ENCODE results near the gene CHCHD10.

CHCHD10 gene

DNA sequence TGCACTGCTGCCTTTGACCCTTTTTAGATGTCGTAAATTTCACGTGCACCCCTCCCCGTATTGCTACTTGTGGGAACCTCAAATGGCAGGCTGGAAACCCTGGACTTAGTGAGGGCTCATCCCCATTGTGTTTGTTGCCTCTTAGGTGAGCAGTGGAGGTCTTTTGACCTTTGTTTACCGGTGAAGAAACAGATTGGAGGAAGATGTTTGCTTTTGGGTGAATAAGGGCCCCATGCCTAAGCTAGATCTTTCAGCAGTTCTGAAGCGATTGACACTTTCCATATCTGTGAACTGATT lies 19.8 kb upstream of the CHCHD10 start:
- DNase-seq (ENCODE audit: low read depth): no peak

DNA sequence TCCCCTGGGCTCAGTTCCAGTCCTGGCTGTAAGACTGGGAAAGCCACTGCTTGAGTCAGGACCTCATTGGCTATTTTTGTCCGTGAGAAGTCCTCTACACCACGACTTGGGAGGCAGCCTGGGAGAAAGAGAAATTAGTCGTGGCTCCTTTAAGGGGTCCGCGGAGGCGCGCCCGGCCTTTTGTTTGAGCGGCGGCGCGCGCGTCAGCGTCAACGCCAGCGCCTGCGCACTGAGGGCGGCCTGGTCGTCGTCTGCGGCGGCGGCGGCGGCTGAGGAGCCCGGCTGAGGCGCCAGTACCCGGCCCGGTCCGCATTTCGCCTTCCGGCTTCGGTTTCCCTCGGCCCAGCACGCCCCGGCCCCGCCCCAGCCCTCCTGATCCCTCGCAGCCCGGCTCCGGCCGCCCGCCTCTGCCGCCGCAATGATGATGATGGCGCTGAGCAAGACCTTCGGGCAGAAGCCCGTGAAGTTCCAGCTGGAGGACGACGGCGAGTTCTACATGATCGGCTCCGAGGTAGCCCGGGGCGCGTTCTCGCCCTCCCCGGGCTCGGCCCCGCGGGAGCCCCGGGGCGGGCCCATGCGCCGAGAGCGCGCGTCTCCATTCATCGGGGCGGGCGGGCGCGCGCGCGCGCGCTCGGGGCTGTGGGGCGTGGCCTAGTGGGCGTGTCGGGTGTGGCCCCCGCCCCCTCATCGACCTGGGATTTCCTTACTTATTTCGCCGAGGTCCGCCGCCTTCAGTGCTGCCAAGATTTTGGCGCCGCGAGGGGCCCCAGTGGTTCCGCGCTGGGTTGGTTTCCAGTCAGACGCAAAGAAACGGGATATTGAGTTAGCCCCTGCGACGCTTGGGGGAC lies 19.2 kb upstream of the CHCHD10 start, which contains the start of gene SMARCB1:
Gene SMARCB1, plus strand, starts transcription at position 215 of the 848 bp plus-strand sequence. Its CDS starts 204 bp downstream, at position 419.
- peak; percentile 81 for DNase-seq (ENCODE audit: low read depth)

DNA sequence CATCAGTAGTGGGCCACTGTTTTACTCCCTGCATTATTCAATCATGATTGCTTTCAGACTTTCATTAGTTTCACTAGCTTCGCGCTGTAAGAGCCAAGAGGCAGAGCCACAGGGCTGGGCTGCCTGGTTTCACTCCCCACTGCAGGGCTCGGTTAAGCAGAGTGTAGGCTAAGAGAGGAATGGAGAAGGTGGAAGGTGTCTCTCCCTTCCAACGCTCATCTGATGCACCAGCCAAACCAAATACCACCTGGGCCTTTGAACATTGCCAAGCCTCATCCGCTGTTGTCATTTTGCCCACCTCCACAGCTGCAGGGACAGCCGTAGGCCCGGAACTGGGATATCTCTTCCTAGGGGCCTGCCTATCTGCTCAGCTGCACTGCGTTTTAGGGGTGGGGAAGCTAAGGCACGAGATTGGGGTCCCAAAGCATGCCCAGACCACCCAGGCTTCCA lies 18.5 kb upstream of the CHCHD10 start:
- DNase-seq (ENCODE audit: low read depth): no peak

DNA sequence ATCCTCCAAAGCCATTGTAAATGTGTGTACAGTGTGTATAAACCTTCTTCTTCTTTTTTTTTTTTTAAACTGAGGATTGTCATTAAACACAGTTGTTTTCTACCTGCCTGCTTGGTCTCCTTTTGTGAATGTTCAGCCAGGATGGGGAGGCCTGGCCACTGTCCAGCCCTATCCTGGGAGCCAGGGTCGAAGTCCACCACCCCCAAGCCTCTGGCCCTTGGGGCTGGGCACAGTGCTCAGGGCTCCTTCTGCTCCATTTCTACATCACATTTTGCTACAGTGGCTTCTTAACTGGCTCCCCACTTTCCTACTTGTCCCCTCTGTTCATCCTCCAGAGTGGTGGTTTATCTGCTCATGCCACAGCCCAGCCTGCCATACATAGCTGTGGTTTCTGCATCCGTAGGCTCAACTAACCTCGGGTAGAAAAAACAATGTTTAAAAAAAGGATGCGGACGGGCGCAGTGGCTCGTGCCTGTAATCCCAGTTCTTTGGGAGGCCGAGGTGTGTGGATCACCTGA lies 16.5 kb upstream of the CHCHD10 start:
- no peak for DNase-seq (ENCODE audit: low read depth)

DNA sequence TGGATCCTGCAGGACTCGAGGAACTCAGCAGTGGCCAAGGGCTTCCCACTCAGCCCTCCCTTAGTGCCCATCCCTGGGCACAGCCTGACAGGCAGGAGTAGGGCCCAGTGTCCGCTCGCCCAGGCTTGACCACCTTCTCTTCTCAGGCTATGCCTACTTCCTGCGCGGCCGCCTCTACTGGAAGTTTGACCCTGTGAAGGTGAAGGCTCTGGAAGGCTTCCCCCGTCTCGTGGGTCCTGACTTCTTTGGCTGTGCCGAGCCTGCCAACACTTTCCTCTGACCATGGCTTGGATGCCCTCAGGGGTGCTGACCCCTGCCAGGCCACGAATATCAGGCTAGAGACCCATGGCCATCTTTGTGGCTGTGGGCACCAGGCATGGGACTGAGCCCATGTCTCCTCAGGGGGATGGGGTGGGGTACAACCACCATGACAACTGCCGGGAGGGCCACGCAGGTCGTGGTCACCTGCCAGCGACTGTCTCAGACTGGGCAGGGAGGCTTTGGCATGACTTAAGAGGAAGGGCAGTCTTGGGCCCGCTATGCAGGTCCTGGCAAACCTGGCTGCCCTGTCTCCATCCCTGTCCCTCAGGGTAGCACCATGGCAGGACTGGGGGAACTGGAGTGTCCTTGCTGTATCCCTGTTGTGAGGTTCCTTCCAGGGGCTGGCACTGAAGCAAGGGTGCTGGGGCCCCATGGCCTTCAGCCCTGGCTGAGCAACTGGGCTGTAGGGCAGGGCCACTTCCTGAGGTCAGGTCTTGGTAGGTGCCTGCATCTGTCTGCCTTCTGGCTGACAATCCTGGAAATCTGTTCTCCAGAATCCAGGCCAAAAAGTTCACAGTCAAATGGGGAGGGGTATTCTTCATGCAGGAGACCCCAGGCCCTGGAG lies 15.7 kb upstream of the CHCHD10 start:
- DNase-seq (ENCODE audit: low read depth): no peak

DNA sequence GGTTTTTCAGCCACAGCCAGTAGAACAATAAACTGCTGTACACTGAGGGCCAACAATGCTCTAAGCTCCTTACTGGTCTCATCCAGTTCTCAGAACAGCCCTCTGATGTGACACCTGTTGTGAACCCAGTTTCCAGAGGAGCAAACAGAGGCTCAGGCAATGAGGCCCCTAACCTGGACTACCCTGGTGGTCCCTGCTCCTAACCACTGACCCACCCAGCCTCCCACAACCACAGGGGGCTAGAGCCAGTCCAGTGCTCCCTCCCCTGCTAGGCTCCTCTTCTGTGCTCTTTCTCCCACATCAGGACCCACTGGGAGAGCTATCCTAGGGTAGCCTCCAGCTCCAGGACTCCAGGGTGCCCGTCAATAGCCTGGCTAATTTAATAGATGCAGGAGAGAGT lies 14.9 kb upstream of the CHCHD10 start:
- DNase-seq (ENCODE audit: low read depth): no peak

DNA sequence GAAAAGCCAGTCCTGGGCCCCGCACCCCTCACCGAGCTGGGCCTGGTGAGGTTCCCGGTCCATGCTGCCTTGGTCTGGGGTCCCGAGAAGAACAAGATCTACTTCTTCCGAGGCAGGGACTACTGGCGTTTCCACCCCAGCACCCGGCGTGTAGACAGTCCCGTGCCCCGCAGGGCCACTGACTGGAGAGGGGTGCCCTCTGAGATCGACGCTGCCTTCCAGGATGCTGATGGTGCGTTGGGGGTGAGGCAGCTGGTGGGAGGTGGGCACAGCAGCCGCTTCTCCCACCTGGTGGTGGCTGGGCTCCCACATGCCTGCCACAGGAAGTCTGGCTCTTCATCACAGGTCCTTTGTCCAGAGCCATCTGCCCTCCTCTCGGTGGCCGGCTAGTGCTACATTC lies 14.5 kb upstream of the CHCHD10 start:
- no peak for DNase-seq (ENCODE audit: low read depth)

DNA sequence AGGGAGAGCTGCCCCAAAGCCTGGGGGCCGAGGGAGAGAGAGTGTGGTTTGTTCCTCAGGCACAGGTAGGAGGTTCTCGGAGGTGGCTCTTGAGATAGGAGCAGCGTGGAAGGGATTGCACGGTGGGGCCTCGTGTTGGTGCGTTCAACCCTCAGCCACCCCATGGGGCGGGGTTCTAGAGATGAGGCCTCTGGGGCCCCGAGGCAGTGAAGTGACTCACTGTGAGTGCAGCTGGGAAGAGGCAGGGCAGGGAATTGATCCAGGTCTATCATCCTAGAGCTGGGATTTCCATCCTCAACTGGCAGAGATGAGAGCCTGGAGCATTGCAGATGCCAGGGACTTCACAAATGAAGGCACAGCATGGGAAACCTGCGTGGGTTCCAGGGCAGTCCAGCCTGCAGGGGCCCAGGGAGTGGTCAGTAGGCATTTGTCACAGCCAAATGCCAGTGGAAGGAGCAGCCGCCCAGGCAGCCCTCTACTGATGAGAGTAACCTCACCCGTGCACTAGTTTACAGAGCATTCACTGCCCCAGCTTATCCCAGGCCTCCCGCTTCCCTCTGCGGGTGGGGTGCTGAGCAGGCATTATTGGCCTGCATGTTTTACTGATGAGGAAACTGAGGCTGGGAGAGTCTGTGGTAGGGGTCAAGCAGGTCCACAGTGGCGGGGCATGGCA lies 13.9 kb upstream of the CHCHD10 start:
- DNase-seq (ENCODE audit: low read depth): no peak

DNA sequence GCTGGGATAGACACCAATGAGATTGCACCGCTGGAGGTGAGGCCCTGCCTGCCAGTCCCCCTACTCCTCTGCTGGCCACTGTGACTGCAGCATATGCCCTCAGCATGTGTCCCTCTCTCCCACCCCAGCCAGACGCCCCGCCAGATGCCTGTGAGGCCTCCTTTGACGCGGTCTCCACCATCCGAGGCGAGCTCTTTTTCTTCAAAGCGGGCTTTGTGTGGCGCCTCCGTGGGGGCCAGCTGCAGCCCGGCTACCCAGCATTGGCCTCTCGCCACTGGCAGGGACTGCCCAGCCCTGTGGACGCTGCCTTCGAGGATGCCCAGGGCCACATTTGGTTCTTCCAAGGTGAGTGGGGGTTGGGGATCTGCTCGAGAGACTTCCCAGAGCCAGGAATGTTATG lies 13.3 kb upstream of the CHCHD10 start:
- no peak for DNase-seq (ENCODE audit: low read depth)

DNA sequence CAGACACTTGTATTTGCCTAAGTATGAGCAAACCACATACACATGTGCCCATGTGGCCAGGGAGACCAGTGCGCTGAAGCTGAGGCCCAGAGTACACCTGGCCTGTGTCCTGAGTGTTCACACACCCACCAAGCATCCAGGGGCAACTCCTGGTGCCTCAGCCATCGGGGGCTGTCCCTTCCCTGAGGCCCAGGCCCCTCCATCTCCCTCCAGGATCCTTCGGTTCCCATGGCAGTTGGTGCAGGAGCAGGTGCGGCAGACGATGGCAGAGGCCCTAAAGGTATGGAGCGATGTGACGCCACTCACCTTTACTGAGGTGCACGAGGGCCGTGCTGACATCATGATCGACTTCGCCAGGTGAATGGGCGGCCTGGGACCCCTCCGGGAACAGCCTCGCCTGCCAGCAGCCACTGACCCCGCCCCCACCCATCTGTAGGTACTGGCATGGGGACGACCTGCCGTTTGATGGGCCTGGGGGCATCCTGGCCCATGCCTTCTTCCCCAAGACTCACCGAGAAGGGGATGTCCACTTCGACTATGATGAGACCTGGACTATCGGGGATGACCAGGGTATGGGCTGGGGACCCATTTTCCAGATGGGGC lies 12.5 kb upstream of the CHCHD10 start:
- DNase-seq (ENCODE audit: low read depth): no peak

DNA sequence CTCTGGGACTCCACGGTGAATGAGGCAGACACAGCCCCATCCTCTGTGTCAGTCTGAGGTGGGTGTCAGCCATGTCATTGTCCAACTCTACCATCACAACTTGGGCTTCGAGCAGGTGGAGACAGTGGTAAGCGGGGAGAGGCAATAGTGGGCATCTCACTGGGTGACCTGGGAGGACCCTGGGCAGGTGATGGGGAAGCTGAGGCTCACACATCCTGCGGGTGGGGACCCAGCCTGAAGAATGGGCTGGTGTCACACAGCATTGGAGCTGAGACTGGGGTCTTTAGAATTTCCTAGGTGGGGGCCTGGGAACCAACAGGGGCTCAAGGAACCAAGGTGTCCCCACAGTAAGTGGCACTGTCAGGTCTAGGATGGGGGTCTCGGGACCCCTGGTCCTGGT lies 12.0 kb upstream of the CHCHD10 start:
- no peak for DNase-seq (ENCODE audit: low read depth)

DNA sequence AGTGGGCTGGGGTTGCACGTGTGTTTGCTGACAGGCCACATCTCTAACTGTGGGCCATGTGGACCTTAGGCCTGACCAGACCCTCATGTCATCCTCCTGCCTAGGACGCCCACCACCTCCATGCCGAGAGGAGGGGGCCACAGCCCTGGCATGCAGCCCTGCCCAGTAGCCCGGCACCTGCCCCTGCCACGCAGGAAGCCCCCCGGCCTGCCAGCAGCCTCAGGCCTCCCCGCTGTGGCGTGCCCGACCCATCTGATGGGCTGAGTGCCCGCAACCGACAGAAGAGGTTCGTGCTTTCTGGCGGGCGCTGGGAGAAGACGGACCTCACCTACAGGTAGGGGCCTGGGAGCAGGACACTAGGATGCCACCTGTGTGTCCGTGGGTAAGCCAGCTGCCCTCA lies 11.3 kb upstream of the CHCHD10 start:
- DNase-seq (ENCODE audit: low read depth): no peak

DNA sequence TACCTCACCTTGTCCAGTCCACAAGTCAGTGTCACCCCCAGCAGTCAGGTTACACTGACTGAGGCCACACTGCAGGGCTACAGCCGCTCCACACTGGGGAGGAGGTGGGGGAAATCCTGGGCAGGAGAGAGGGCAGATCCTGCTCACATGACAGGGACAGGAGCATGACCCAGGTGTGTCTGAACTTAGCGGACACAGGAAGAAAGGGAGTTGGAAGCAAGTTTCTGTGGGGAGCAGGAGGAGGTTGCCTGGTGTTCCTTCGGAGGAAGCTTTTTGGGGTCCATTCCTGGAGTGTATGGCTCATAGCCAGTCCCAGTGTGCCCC lies 10.8 kb upstream of the CHCHD10 start:
- no peak for DNase-seq (ENCODE audit: low read depth)

DNA sequence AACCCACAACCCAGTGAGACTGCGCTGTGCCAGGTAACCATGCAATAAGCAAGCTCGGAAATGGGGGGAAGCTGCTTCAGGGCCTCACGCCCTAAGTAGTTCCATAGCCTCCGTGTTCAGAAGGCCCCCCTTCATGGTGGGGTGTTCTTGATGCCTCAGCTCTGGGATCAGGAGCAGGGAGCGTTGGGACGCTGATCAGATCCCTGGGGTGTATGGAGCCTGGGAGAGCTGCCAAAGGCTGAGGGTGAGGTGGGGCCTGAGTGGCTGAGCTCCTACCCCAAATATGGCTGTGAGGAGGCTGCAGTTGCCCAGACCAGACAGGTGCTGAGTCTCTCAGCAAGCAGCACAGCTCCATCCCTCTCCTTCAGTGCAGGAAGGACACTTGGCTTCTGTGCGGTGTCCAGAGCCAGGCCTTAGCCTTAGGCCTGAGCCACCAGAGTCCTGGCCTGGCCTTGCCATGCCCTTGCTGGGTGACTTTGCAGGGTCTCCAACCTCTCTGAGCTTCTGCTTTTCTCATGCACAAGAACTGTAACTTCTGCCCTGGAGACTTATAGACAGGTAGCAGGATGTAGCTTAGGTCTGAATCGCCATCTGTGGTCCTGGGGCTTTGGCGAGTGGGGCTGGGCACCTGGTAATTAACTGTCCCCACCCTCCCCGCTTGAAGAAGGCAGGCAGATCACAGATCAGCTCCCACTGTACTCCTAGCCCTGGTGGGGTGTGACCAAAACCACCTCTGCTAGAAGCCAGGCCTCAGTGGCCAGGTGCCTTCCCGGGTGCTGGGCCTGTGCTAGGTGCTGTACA lies 10.2 kb upstream of the CHCHD10 start:
- no peak for DNase-seq (ENCODE audit: low read depth)

DNA sequence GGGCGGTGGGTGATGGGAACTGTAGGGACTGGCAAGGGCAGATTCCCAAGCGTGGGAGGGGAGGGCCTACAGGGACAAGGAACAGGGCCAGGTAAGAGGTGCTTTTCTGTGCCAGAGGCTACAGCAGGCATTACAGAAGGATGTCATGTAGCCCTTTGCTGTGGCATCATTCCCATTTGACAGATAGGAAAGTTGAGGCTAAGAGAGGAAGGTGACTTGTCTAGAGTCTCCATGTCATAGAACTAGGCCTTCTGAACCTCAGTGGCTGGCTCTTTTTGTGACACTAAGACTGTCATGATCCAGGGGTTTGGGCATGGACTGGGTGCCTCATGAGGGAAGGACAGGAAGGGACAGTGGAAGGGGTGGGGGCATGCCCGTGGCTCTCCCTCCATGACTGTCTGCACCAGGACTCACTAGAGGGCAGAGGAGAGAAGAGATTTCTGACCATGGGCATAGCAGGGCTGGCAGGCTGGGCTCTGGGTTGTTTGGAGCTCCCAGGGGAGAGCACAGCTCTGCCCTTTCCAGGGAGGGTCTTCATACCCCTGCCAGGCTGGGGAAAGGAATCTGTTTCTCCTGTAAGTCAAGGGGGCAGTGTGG lies 8.1 kb upstream of the CHCHD10 start:
- no peak for DNase-seq (ENCODE audit: low read depth)

DNA sequence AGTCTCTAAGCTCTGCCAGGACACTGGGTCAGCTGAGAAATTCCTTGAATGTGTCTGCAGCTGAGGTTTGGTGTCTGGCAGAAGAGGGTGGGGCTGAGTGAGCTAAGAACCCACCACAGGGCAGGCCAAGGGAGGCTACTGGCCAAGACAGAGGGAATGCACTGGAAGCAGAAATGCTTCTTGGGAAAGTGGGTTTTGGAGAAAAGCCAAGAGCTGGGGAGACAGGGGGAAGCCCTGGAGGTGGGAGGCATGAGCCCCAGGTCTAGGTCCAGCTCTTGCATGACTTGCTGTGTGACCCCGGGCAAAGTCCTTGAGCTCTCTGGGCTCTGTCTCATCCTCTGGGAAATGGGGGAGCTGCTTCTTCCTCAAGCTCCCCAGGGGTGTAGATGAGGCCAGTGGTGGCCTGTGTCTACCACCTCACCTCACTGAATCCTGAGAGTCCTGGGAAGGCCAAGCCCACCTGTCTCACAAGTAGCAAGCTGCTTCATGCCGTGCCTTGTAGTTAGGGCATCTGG lies 7.2 kb upstream of the CHCHD10 start:
- no peak for DNase-seq (ENCODE audit: low read depth)

DNA sequence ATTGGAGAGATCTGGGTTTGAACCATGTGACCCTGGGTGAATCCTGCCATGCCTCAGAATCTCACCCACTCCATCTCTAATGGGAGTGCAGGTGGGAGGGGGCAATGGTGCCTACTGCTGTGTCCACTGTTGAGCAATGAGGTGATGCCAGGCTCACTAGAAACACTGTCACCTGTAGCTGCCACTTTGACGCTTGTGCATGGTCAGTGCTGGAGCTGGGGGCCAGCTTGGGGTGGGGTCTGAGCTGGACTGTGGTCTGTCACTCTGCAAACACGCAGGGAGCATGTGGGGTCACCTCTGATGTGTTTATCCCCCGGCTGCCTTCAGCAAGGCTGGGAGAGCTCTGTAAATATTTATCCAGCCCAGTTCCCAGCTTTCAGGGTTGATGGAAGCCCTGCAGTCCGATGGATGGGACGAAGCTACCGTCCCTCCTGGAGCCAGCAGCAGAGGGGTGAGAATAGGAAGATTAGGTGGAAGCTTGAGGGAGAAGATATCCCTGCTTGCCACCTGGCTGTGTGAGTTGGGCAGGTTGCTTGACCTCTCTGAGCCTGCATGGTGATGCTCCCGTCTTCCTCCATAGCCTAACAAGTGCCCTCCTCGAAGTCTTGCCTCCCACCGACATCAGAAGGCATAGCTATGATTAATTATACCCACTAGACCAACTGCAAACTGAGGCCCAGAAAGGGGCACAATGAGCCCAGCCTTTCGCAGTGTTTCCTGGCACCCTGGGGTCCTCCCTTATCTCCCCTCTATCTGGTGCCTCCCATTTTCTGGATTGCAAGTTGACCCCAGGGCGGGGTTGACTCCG lies 6.5 kb upstream of the CHCHD10 start:
- DNase-seq (ENCODE audit: low read depth): no peak

DNA sequence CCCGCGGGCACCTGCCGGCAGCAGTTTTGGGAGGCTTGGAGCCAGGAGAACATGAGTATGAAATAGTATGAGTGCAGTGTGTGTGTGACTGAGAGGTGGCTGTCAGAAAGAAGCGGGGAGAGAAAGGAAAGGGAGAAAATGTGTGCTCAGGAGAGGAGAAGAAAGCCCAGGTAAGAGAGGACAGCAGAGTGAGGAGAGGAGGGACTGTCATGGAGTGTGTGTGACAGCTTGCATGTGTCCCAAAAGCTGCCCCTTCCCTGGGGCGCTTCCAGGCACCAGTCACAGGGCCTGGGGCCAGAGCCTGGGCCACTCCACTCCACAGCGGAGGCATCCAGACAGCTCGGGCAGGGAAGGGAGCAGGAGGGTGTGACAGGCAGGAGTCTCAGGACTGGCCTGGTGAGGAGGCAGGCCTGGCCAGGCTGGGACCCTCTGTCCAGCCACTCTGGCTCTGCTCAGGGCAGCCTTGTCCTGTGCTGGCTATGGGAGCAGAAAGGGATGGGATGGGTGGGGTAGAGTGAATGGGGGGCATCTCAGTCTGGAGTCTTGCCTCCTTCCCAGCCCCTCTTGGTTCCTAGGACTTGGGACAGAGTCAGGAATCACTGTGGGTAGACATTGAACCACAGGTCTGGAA lies 5.8 kb upstream of the CHCHD10 start:
- no peak for DNase-seq (ENCODE audit: low read depth)
